T-helper 17 cell (primary cell): ENCODE results near the gene PCDH1. TPM values are rescaled to one million over a fixed set of nuclear protein-coding genes. Genes with fewer than 3 reads are reported as not detected.
A peak's percentile ranks its signal among the peaks of the same experiment; 100 is the strongest.

Experiments used
- ATAC-seq: fragments of 150-1000 bp; cut with Tn5 transposase; 2 replicates; pipeline ENCODE4 v1.10.0; 2021; ENCODE audit warnings: mild to moderate bottlenecking, moderate library complexity
- DNase-seq, 3 donors: peaks; one replicate each; pipeline versions ENCODE4 v3.0.0 to v3.0.0-alpha.2; 2020 to 2021
- H3K9me3 ChIP-seq: one replicate; pipeline ENCODE4 v1.7.0; 2013; ENCODE audit warnings: low read length, mild to moderate bottlenecking; ENCODE audit not compliant: control insufficient read depth, poor library complexity, severe bottlenecking
- H3K27ac Mint-ChIP-seq: one replicate; pipeline ENCODE4 v1.8.0; 2022; ENCODE audit warnings: mild to moderate bottlenecking, moderate library complexity, mixed read lengths
- H3K27me3 Mint-ChIP-seq: one replicate; pipeline ENCODE4 v1.8.0; 2022; ENCODE audit warnings: mixed read lengths
- H3K36me3 Mint-ChIP-seq: one replicate; pipeline ENCODE4 v1.8.0; 2022; ENCODE audit warnings: low read depth, mixed read lengths
- H3K4me1 Mint-ChIP-seq: one replicate; pipeline ENCODE4 v1.8.0; 2022; ENCODE audit warnings: mild to moderate bottlenecking, mixed read lengths
- H3K4me3 Mint-ChIP-seq: one replicate; pipeline ENCODE4 v1.8.0; 2022; ENCODE audit warnings: mild to moderate bottlenecking, moderate library complexity, mixed read lengths
- total RNA-seq, 4 donors: library from RNA in 2 of 4; stranded (reverse) in 2 of 4; gene quantifications; one replicate each; pipeline ENCODE4 v1.2.3 and lab custom pipeline; 2022 to 2026

The PCDH1 gene
- total RNA-seq, 2 donors from 2014 or later, result 0.57 to 0.87 TPM

DNA sequence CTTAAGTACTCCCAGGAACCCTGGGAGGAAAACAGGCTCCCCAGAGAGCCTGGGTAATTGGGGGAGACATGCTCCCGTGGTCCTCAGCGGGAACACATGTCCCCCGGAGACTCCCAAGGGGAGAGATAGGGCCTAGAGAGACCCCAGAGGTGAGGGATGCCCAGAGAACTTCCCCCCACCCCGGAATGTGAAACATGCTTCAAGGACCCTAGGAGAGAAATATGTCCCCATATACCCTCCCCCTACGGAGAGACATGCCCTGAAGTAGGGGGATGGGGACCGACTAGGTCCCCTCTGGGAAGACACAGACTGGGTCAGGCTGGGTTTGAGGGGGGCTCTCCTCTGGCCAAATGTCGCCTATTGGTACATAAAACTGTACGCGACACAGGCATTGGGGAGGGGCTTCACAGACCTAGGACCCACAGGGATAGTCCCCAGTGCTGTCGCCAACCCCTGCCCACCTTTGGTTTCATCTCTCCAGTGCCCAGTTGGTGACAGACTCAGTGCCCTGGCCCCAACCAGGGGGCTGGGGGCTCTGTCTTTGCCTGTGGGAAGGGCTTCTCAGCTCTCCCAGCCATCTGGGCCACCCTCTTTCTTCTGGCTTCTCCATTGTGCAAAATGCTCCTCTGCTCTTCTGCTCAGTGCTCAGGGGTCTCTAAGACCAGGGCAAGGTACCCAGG, 26.9 kb downstream of the PCDH1 start:
- no peak for ATAC-seq
- no peak overlapping the region for H3K27ac Mint-ChIP-seq
- peaks cover 8% of the 10 kb centered on the region for H3K4me1 Mint-ChIP-seq

GRCh38 chr5:141850786-141851185, 27.4 kb downstream of the PCDH1 start:
- no peak overlapping the region for H3K27ac Mint-ChIP-seq
- peak overlapping the region; percentile 90 for H3K4me3 Mint-ChIP-seq
- H3K36me3 Mint-ChIP-seq, result no peaks in the 10 kb centered on the region
- peaks cover 11% of the 10 kb centered on the region for H3K4me1 Mint-ChIP-seq
- no peak for DNase-seq
- no peaks in the 10 kb centered on the region for H3K9me3 ChIP-seq
- no peaks in the 10 kb centered on the region for H3K27me3 Mint-ChIP-seq
- no peak for ATAC-seq

More for the DNA sequence above, 26.9 kb downstream of the PCDH1 start:
- H3K9me3 ChIP-seq, result no peaks in the 10 kb centered on the region
- Mint-ChIP-seq H3K27me3 (no peaks in the 10 kb centered on the region), H3K4me3 (peak overlapping the region; percentile 90), H3K36me3 (no peaks in the 10 kb centered on the region)
- DNase-seq, result no peak

DNA sequence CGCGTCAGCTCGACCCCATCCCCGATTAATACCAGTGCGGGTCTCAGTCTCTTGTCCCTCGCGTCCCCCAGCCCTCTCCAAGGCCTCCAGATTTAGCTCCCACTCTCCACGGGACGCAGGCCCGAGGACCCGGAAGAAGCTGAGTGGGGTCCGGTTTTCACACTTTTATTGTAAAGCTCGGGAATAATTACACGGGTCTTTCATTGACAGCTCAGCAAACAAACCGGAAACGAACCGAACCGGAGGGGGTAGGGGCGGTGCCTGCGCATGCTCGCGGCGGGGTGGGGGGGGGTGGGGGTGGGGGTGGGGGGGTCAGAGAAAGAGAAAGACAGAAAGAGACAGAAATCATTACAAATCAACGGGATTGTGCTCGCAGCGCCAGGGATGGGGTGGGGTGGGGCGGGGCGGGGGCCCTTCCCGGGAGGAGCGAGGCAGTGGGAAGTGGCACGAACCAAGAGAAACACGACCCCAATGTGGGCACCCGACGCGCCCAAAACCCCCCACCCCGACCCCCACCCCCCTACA, 27.9 kb downstream of the PCDH1 start:
- peak overlapping the region; percentile 67 for H3K27ac Mint-ChIP-seq
- H3K4me3 Mint-ChIP-seq, result peak overlapping the region; percentile 90
- ATAC-seq, result peak; percentile 31
- peaks cover 12% of the 10 kb centered on the region for H3K4me1 Mint-ChIP-seq
- no peak for DNase-seq
- peaks cover 1% of the 10 kb centered on the region for H3K27me3 Mint-ChIP-seq
- no peaks in the 10 kb centered on the region for H3K36me3 Mint-ChIP-seq
- H3K9me3 ChIP-seq, result no peaks in the 10 kb centered on the region

- DNase-seq, result peak; percentile 39 to 67 (median 67)
- H3K9me3 ChIP-seq, result no peaks in the 10 kb centered on the region
- Mint-ChIP-seq H3K27ac (peak overlapping the region; percentile 67), H3K4me1 (peaks cover 11% of the 10 kb centered on the region), H3K4me3 (peak overlapping the region; percentile 90), H3K27me3 (peaks cover 8% of the 10 kb centered on the region), H3K36me3 (no peaks in the 10 kb centered on the region)
- ATAC-seq, result peak; percentile 84
Observed at GRCh38 chr5:141849415-141850243, 28.6 kb downstream of the PCDH1 start.

DNA sequence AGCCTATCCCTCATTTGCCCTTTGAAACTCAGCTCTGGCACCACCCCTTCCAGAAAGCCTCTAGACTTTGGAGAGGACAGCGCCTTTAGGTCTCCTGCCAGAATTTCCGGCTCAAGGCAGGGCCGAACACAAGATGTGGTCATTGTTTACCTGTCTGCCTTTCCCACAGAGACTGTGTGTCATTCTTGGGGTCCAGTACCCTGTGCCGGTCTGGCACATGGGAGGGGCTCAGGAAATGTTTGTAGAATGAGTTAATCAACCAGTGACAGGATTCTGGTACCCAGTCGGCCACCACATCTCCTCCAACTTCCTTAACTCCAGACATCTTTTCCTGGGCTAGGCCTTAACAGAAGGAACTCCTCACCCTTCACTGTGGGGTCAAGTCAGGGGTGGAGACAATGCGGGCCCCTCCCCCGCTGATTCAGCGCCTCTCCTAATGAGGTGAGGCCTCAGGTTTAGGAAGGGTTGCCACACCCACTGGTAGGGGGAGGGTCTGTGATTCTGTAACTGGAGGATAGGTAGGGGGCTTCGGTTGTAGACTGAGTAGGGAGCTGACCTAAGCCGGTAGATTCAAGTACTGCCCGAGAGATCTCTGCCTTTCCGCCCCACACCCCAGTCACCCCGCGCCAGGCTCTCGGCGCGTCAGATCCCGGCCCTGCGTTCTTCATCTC, 29.3 kb downstream of the PCDH1 start:
- peaks cover 12% of the 10 kb centered on the region for H3K27me3 Mint-ChIP-seq
- H3K36me3 Mint-ChIP-seq, result no peaks in the 10 kb centered on the region
- ATAC-seq (peak; percentile 32), DNase-seq (no peak)
- H3K4me3 Mint-ChIP-seq, result peak overlapping the region; percentile 90
- H3K27ac Mint-ChIP-seq, result peak overlapping the region; percentile 67
- peaks cover 11% of the 10 kb centered on the region for H3K4me1 Mint-ChIP-seq
- no peaks in the 10 kb centered on the region for H3K9me3 ChIP-seq

- H3K4me3 Mint-ChIP-seq, result no peak overlapping the region
- H3K9me3 ChIP-seq, result no peaks in the 10 kb centered on the region
- H3K27ac Mint-ChIP-seq, result no peak overlapping the region
- H3K36me3 Mint-ChIP-seq, result peaks cover 2% of the 10 kb centered on the region
- peaks cover 13% of the 10 kb centered on the region for H3K4me1 Mint-ChIP-seq
- peaks cover 34% of the 10 kb centered on the region for H3K27me3 Mint-ChIP-seq
- DNase-seq, result no peak
- no peak for ATAC-seq
Observed at GRCh38 chr5:141846031-141846430, 32.2 kb downstream of the PCDH1 start.

- H3K9me3 ChIP-seq, result no peaks in the 10 kb centered on the region
- H3K4me1 Mint-ChIP-seq, result peaks cover 13% of the 10 kb centered on the region
- H3K27me3 Mint-ChIP-seq, result peaks cover 36% of the 10 kb centered on the region
- no peak overlapping the region for H3K27ac Mint-ChIP-seq
- ATAC-seq (no peak), DNase-seq (no peak)
- peaks cover 2% of the 10 kb centered on the region for H3K36me3 Mint-ChIP-seq
- no peak overlapping the region for H3K4me3 Mint-ChIP-seq
Observed at GRCh38 chr5:141845371-141845851, 32.8 kb downstream of the PCDH1 start.

- peaks cover 41% of the 10 kb centered on the region for H3K27me3 Mint-ChIP-seq
- H3K4me3 Mint-ChIP-seq, result no peak overlapping the region
- H3K36me3 Mint-ChIP-seq, result peaks cover 2% of the 10 kb centered on the region
- no peak overlapping the region for H3K27ac Mint-ChIP-seq
- no peak for DNase-seq
- H3K4me1 Mint-ChIP-seq, result peaks cover 13% of the 10 kb centered on the region
- no peak for ATAC-seq
- H3K9me3 ChIP-seq, result no peaks in the 10 kb centered on the region
Observed at GRCh38 chr5:141844414-141845097, 33.7 kb downstream of the PCDH1 start.

- Mint-ChIP-seq H3K27ac (no peak overlapping the region), H3K4me1 (peaks cover 8% of the 10 kb centered on the region), H3K36me3 (peaks cover 2% of the 10 kb centered on the region), H3K27me3 (peaks cover 44% of the 10 kb centered on the region), H3K4me3 (no peak overlapping the region)
- no peaks in the 10 kb centered on the region for H3K9me3 ChIP-seq
- no peak for ATAC-seq
- DNase-seq, result no peak
Observed at GRCh38 chr5:141843156-141843927, 34.9 kb downstream of the PCDH1 start.

DNA sequence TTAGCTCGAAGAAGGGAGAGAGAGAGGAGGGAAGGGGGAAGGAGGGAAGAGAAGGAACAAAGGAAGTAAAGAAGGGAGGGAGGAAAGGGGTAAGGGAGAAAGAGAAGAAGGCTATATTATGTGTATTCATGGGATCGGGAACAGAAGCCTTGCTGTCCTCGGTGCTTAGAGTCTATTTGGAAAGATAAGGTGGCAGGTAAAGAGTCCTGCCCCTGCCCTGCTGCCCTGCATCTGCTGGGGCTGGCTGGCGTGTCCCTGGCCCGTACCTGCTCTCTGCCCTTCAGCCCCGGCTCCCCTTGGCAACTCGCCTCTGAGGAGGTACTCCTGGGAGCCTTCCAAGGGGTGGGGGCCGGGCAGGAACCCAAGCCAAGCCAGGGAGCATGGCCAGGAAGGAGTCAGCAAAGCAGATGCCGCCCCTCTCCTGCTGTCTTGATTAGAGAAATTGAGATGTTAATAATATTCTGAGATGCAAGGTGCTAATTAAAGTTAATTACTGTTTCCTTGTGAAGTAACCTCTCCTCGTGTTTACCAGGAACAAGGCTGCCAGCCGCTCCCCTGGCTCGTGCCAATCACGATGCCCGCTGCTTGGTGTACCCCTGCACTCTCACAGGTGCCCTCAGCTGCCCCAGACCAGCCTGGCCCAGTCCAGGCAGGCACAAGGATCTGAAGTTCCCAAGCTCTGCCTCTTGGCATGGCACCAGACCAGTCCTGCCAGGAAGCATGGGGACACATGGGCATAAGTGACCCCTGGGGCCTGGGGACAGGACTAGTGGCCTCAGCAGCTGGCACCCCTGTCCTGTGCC, 36.6 kb downstream of the PCDH1 start:
- no peak overlapping the region for H3K4me3 Mint-ChIP-seq
- no peaks in the 10 kb centered on the region for H3K9me3 ChIP-seq
- peaks cover 56% of the 10 kb centered on the region for H3K27me3 Mint-ChIP-seq
- H3K36me3 Mint-ChIP-seq, result peaks cover 2% of the 10 kb centered on the region
- no peak overlapping the region for H3K27ac Mint-ChIP-seq
- H3K4me1 Mint-ChIP-seq, result peaks cover 9% of the 10 kb centered on the region
- ATAC-seq (no peak), DNase-seq (no peak)

- ATAC-seq (no peak), DNase-seq (no peak)
- H3K9me3 ChIP-seq, result no peaks in the 10 kb centered on the region
- peaks cover 9% of the 10 kb centered on the region for H3K4me1 Mint-ChIP-seq
- no peak overlapping the region for H3K4me3 Mint-ChIP-seq
- H3K36me3 Mint-ChIP-seq, result peaks cover 2% of the 10 kb centered on the region
- peaks cover 63% of the 10 kb centered on the region for H3K27me3 Mint-ChIP-seq
- H3K27ac Mint-ChIP-seq, result no peak overlapping the region
Observed at GRCh38 chr5:141840826-141841360, 37.3 kb downstream of the PCDH1 start.
